HG03342 (cell line): ENCODE data around the gene UROC1.

Experiments
- ATAC-seq: cut with Tn5 transposase; IDR thresholded peaks from one replicate; pipeline ENCODE4 v1.9.1; 2021; ENCODE audit warnings: mild to moderate bottlenecking, moderate library complexity; ENCODE audit not compliant: unreplicated experiment

The UROC1 gene

DNA sequence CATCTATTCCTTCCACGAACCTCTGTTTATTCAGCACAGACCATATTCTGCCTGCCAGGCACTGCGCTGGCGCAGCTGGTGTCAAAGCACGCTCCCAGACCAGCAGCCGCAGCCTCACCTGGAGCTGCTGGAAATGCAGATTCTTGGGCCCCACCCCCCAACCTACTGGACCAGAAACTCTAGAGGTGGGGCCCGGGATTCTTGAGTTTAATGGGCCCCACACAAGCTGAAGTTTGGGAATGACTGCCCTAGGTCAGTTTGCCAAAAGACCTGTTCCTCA, 13.4 kb upstream of the UROC1 start:
- ATAC-seq, result no peak

GRCh38 chr3:126530171-126531050, 12.8 kb upstream of the UROC1 start:
- no peak for ATAC-seq

DNA sequence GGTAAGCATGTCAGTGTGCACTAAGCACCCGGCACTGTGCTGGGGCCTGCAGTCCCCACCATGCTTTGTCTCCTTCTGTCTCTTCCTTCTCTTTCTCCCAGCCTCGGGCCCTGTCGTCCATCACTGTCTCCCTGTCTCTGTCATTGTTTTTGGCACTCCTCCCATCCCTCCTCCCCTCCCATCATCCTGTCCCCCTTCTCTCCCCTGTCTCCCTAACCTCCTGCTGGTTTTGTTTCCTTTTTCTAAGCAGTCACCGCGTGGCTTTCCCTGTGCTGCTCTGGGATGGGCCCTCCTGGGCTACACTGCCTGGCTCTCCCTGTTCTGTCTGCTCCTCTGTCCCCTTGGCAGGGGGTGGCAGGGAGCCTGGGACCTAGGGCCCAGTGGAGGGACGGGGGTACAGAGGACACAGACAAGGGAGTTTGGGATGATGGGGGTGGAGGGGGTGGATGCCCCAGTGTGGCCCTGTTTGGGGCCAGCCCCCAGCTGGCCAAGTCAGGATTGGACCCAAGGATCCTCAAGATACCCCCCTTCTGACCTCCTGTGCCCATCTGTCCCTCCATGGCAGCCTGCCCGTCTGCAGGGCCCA, 12.1 kb upstream of the UROC1 start:
- no peak for ATAC-seq

- ATAC-seq, result no peak
Measured at GRCh38 chr3:126528800-126529541, 11.4 kb upstream of the UROC1 start.

DNA sequence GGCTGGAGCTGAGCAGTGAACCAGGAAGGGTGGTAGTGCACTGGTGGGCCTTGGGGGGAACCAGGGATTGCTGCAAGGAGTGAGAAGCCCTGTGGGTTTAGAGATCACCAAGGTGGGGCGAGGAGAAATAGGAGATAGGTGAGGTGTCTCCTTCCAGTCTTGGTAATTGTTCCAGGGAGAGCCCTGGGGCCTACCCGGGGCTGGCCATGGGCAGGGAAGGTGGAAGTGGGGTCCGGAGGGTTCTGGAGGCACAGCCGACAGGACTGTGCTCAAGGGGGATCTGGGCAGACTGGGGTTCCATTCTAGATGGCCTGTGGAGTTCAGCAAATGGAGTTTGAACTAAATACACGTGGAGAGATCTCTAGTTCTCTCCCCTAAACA, 10.8 kb upstream of the UROC1 start:
- no peak for ATAC-seq

DNA sequence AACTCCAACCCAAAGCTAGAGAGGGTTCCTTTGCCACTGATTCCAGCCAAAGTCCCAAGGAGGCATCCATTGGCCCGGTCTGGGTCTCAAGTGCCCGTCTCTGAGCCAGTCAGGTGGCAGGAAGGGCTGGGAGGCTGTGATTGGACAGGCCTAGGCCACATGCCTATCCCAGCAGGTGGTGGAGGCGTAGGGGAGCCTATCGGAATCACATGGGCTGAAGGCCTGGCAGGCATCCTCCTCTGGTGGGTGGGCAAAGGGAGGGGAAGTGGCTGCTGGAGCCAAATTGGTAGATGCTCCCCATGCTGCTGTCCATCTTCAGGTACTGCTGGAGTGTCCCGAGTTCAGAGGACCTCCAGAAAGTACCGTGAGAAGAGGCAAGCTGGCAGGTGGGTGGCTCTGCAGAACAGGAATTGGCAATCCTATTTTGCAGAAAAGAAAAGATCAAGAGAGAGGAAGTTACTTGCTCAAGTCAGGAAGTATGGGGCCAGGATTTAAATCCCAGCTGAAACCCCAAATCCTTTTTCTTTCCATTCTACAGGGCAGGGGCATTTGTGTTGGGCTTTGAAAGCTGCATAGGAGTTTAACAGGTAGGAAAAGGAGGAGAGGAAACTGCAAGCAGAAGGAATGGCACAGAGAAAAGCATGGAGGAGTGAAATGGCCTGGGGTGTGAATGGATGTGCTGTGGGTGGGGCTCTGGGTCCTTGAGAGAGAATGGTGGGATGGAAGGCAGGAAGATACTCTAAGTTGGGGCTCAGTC, 10.1 kb upstream of the UROC1 start:
- ATAC-seq, result no peak

DNA sequence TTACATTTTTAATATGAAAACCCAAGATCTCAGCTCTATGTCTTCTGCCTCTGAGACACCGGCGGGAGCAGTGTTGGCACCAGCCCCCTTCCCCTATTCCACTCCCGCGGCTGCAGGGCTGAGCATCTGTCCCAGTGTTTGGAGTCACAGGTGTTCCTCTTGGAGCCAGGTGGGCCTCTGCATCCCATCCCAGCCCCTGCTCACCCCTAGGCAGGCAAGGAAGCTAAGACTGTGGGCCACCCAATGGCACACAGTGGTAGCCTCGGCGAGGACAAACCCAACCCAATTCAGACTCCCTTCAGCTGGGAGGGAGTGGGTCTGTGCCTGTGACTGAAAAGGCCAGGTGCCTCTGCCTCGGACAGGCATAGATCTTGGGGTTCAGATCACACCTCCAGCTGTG, 9.4 kb upstream of the UROC1 start:
- no peak for ATAC-seq

- no peak for ATAC-seq
Measured at GRCh38 chr3:126526668-126527005, 9.1 kb upstream of the UROC1 start.

DNA sequence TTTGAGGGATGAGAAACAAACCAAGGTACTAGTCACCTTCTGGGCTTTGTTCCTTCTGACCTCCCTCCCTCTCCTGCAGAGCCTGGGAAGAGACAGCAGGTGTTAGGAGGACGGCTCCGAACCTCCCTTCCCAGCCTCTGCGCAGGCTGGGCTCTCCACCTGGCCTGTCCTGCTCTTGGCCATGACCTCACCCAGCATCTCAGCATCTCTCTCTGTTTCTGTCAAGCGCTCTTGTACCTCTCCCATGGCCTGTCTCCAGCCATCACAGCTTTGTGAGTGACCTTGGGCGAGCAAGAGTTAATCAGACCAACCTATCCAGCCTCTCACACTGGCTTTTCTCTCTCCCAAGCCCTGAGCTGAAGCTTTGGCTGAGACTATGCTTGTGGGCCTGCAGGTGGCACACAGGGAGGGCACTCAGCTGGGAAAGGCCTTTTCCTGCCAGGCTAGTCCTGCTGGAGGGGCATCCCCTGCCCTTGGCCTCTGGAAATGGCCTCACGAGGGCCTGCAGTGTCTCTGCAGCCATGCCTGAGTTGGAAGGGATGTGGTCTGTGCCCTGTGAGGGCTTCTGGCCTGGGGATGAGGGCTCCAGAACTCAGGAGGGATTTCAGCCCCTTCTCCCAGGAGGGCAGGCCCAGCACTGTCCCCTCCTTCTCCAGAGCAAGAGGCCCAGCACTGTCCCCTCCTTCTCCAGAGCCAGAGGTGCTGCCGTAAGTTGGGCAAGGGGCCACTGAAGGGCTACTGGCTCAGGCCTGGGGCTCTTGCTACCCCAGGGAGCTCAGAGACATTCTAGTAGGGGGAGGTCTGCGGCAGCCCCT, 8.5 kb upstream of the UROC1 start:
- ATAC-seq, result no peak

GRCh38 chr3:126525091-126525852, 7.7 kb upstream of the UROC1 start:
- no peak for ATAC-seq

DNA sequence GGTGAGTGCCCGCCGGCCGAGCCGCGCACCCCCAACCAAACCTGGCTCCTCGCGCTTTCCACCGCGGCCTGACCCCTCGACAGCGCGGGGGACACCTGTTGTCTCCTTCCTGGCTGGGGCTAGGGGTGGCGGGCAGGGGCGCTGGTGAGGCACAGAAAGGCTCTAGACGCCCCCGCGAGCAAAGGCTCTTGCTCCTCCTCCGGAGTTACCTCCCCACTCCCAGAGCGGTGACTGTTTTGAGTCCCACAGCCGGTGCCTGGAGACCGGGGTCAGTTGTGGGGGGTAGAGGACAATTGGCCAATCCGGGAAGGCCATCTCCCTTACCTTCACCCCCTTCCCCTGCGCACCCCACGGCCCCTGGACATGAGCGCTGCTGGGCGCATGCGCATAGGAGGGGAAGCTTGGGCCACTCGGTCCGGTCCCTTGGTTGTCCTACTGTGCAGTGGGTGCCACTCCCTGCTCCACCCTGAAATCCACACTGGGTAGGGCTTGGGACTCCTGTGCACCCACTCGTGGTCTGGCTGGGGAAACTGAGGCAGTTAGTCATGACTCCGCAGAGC, 6.9 kb upstream of the UROC1 start:
- ATAC-seq, result no peak

- no peak for ATAC-seq
Measured at GRCh38 chr3:126523745-126524428, 6.3 kb upstream of the UROC1 start, which contains the start of gene CHST13. Gene CHST13, plus strand, starts transcription at chr3:126524155. Its CDS starts 178 bp downstream, at chr3:126524333.

DNA sequence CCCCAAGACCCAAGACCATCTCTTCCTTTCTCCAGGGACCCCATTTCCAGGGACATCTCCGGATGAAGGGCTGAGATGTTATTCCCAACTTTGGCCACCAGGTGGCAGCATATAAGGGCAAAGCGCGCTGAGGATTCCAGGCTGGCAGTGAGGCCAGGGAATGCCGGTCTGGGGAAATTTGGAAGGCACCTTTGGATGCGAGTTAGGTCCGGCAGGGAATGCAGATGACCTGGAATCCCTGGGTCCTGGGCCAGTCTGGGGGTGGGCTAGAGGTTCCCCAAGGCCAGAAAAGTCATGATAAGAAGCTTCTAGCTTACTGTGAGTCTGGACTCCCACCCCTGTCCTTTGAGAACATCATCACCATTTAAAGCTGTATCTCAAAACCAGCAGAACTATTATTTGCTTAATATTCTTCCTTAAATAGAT, 4.8 kb upstream of the UROC1 start:
- no peak for ATAC-seq

DNA sequence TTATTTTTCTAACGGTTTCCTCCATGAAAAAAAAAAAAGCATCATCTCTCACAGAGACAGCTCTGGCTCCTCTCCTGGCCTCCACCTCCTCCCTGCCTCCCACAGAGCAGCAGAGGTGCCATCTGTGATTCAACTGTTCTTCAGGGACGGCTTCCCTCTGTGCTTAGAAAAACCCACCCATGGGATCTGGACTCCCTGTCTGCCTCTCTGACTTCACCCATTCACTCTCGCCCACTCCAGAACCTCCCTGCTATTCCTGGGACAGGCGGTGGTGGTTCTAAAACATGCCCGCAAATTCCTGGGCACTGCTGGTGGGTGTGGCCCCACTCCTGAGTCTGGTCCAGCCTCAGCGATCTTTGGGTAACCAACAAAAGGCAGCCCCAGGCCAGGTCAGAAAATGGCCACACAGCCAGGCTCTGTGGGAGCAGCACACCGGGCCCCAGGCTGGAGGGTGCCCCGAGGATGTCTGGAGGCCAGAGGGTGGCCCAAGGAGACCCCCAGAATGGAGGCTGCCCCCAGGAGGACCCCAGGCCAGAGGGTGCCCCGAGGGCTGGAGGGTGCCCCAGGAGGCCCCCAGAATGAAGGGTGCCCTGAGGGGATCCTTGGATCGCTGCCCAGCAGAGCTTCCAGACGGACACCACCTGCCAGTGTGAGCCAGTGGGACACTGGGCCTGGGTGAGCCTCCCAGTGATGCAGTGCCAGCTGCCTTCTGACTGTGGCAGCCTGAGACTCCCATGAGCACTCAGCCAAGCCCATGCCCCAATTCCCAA, 3.7 kb upstream of the UROC1 start:
- no peak for ATAC-seq

GRCh38 chr3:126519506-126520455, 2.2 kb upstream of the UROC1 start:
- ATAC-seq, result no peak

DNA sequence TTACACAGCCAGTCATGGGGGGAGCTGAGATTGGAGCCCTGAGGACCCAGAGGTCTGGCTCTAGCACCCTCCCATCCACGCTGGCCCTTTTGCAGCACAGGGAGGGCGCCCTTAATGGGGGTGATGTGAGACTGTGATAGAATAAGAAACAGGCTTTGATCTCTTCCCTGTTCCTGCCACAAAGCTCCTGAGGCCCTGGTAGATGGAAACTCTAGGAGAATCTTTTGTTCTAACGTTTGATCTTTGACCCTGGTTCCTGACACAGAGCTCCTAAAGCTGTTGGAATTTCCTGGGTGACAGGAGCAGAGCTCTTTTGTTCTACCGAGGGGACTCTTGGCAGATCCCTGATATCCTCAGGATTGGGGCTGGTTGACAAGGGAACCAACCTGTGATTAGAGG, 1.2 kb upstream of the UROC1 start:
- ATAC-seq, result no peak
